ENCODE data around the gene SEPTIN8. TPM values are rescaled to one million over a fixed set of nuclear protein-coding genes. Genes with fewer than 3 reads are reported as not detected.

The SEPTIN8 gene
- total RNA-seq, 4 donors from 2014 or later, result 31.9 to 44.9 (median 38.3) TPM

- no peak for DNase-seq
- 89 to 100% methylated on average over 2 to 6 of the region's 12 CpGs for WGBS, 2 donors
Observed at GRCh38 chr5:132760049-132760420, 17.0 kb downstream of the SEPTIN8 start.

GRCh38 chr5:132759114-132760048 lies 17.7 kb downstream of the SEPTIN8 start:
- no peaks in the 10 kb centered on the region for H3K27me3 ChIP-seq
- no peak overlapping the region for H3K27ac ChIP-seq
- H3K4me1 ChIP-seq, result peaks cover 0 to 13% (median 0%) of the 10 kb centered on the region in 3 donors
- no peak for DNase-seq
- no peak for TF ChIP-seq CTCF (IDR thresholded peaks at IDR 0.05)
- intact Hi-C loops (cut with DNase I), result no loop called here
- 78 to 80% methylated on average over 8 to 11 of the region's 13 CpGs for WGBS, 2 donors
- peaks cover 10 to 83% (median 44%) of the 10 kb centered on the region in 3 donors for H3K36me3 ChIP-seq
- H3K9me3 ChIP-seq, result no peaks in the 10 kb centered on the region
- no peak overlapping the region for H3K4me3 ChIP-seq

More at GRCh38 chr5:132760049-132760420, 17.0 kb downstream of the SEPTIN8 start:
- intact Hi-C loops (cut with DNase I), result no loop called here
- Histone ChIP-seq H3K27me3 (no peaks in the 10 kb centered on the region), H3K4me1 (peaks cover 0 to 13% (median 0%) of the 10 kb centered on the region in 3 donors), H3K9me3 (no peaks in the 10 kb centered on the region), H3K36me3 (peaks cover 16 to 90% (median 46%) of the 10 kb centered on the region in 3 donors), H3K27ac (no peak overlapping the region), H3K4me3 (no peak overlapping the region)
- no peak for TF ChIP-seq CTCF (IDR thresholded peaks at IDR 0.05)
- no peak for TF ChIP-seq POLR2A (IDR thresholded peaks at IDR 0.05)

GRCh38 chr5:132758451-132758850 lies 18.6 kb downstream of the SEPTIN8 start:
- 89 to 93% methylated on average over 11 to 13 of the region's 13 CpGs for WGBS, 2 donors
- no peak for DNase-seq

GRCh38 chr5:132756542-132756941 lies 20.5 kb downstream of the SEPTIN8 start:
- no peak for DNase-seq
- intact Hi-C loops (cut with DNase I), result no loop called here
- H3K9me3 ChIP-seq, result no peaks in the 10 kb centered on the region
- H3K4me3 ChIP-seq, result no peak overlapping the region
- TF ChIP-seq CTCF (IDR thresholded peaks at IDR 0.05) (no peak), POLR2A (IDR thresholded peaks at IDR 0.05) (no peak)
- no peaks in the 10 kb centered on the region for H3K27me3 ChIP-seq
- WGBS, 2 donors, result 85 to 93% methylated on average over 5 of the region's 5 CpGs
- no peak overlapping the region for H3K27ac ChIP-seq
- H3K4me1 ChIP-seq, result peaks cover 0 to 13% (median 0%) of the 10 kb centered on the region in 3 donors
- peaks cover 0 to 55% (median 23%) of the 10 kb centered on the region in 3 donors for H3K36me3 ChIP-seq

More at GRCh38 chr5:132758451-132758850, 18.6 kb downstream of the SEPTIN8 start:
- TF ChIP-seq CTCF (IDR thresholded peaks at IDR 0.05), result no peak
- no peak for TF ChIP-seq POLR2A (IDR thresholded peaks at IDR 0.05)
- Histone ChIP-seq H3K27me3 (no peaks in the 10 kb centered on the region), H3K27ac (no peak overlapping the region), H3K9me3 (no peaks in the 10 kb centered on the region), H3K36me3 (peaks cover 4 to 74% (median 35%) of the 10 kb centered on the region in 3 donors), H3K4me3 (no peak overlapping the region), H3K4me1 (peaks cover 0 to 13% (median 0%) of the 10 kb centered on the region in 3 donors)
- intact Hi-C loops (cut with DNase I), result no loop called here

GRCh38 chr5:132754947-132755346 lies 22.1 kb downstream of the SEPTIN8 start:
- Histone ChIP-seq H3K9me3 (no peaks in the 10 kb centered on the region), H3K4me1 (peaks cover 0 to 11% (median 0%) of the 10 kb centered on the region in 3 donors), H3K4me3 (no peak overlapping the region), H3K27ac (no peak overlapping the region), H3K36me3 (peaks cover 0 to 39% (median 7%) of the 10 kb centered on the region in 3 donors), H3K27me3 (no peaks in the 10 kb centered on the region)
- intact Hi-C loops (cut with DNase I), result no loop called here
- TF ChIP-seq POLR2A (IDR thresholded peaks at IDR 0.05) (no peak), CTCF (IDR thresholded peaks at IDR 0.05) (no peak)
- DNase-seq, result no peak
